Measurements from ENCODE around the gene OTOG.

Gene OTOG

DNA sequence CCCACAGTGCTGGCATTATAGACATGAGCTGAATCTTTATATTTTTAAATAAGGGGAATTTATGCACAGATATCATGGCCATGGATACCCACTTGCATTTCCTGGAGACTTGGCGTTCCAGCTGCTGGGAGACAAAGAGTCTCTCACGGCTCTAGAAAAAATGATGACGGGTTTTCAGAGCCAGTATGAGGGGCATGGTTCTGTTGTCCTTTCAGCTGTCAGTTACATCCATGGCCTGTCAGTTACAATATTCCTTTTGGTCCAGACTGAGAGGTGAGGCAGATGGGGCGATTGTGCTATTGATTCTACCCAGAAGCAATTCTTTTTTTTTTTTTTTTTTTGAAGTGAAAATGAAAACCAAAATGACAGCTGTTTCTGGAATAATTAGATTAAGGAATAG lies 32.6 kb upstream of the OTOG start:
- TF ChIP-seq TCF12 (IDR thresholded peaks at IDR 0.05; ENCODE audit: low read depth) (no peak), YY1 (IDR thresholded peaks at IDR 0.05; ENCODE audit: low read depth) (no peak), EP300 (IDR thresholded peaks at IDR 0.05; ENCODE audit: borderline replicate concordance) (no peak), CEBPB (IDR thresholded peaks at IDR 0.05) (no peak), CREB1 (IDR thresholded peaks at IDR 0.05; ENCODE audit: low read depth) (no peak), FOXM1 (IDR thresholded peaks at IDR 0.05; ENCODE audit: borderline replicate concordance, low read depth) (no peak), NFIC (IDR thresholded peaks at IDR 0.05) (no peak), ZBTB7A (IDR thresholded peaks at IDR 0.05; ENCODE audit: low read depth) (no peak), TEAD4 (IDR thresholded peaks at IDR 0.05) (no peak), RAD21 (IDR thresholded peaks at IDR 0.05; ENCODE audit: low read depth) (no peak), TAF1 (IDR thresholded peaks at IDR 0.05; ENCODE audit: low read depth) (no peak)
- TF ChIP-seq, protein P1, sequence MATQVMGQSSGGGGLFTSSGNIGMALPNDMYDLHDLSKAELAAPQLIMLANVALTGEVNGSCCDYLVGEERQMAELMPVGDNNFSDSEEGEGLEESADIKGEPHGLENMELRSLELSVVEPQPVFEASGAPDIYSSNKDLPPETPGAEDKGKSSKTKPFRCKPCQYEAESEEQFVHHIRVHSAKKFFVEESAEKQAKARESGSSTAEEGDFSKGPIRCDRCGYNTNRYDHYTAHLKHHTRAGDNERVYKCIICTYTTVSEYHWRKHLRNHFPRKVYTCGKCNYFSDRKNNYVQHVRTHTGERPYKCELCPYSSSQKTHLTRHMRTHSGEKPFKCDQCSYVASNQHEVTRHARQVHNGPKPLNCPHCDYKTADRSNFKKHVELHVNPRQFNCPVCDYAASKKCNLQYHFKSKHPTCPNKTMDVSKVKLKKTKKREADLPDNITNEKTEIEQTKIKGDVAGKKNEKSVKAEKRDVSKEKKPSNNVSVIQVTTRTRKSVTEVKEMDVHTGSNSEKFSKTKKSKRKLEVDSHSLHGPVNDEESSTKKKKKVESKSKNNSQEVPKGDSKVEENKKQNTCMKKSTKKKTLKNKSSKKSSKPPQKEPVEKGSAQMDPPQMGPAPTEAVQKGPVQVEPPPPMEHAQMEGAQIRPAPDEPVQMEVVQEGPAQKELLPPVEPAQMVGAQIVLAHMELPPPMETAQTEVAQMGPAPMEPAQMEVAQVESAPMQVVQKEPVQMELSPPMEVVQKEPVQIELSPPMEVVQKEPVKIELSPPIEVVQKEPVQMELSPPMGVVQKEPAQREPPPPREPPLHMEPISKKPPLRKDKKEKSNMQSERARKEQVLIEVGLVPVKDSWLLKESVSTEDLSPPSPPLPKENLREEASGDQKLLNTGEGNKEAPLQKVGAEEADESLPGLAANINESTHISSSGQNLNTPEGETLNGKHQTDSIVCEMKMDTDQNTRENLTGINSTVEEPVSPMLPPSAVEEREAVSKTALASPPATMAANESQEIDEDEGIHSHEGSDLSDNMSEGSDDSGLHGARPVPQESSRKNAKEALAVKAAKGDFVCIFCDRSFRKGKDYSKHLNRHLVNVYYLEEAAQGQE (IDR thresholded peaks at IDR 0.05; ENCODE audit: low read depth), result no peak
- TF ChIP-seq, protein P2, sequence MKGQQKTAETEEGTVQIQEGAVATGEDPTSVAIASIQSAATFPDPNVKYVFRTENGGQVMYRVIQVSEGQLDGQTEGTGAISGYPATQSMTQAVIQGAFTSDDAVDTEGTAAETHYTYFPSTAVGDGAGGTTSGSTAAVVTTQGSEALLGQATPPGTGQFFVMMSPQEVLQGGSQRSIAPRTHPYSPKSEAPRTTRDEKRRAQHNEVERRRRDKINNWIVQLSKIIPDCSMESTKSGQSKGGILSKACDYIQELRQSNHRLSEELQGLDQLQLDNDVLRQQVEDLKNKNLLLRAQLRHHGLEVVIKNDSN (IDR thresholded peaks at IDR 0.05), result no peak
- TF ChIP-seq, protein P3, sequence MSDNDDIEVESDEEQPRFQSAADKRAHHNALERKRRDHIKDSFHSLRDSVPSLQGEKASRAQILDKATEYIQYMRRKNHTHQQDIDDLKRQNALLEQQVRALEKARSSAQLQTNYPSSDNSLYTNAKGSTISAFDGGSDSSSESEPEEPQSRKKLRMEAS (IDR thresholded peaks at IDR 0.05), result no peak

DNA sequence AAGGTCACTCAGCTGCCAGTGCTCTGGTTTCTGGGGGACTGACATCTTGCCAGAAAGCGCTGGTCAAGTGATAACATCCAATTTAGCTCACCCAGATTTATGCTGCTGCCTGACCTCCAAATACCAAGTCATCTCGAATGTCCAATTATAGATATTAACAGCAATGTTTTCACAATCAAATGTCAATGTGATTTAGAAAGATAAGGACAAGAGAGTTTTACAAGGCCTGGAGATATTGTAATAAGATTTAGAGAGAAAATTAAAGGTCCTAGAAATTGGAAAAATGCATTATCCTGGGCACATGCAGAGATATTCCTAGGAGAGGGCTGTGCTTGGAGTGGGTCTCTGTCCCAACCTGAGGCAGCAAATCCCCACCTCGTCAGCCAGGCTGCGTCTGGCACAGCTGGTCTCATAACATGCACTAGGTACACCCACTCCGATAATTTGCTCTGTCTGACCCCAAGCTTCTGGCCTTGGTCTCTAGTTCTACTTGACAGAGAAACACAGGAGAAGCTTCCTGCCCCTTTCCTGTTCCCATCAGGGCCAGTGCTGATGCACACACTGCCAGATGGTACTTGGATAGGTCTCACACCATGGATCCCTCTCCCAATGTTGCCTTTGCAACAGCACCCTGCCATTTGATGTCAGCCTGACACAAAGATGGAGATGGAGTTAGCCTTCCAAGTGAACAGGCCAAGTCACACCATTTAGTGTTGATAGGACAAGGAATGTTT lies 31.4 kb upstream of the OTOG start:
- TF ChIP-seq FOXM1 (IDR thresholded peaks at IDR 0.05; ENCODE audit: borderline replicate concordance, low read depth), result no peak
- no peak for TF ChIP-seq EGR1 (IDR thresholded peaks at IDR 0.05)
- TF ChIP-seq CREB1 (IDR thresholded peaks at IDR 0.05; ENCODE audit: low read depth), result no peak
- no peak for TF ChIP-seq RAD21 (IDR thresholded peaks at IDR 0.05; ENCODE audit: low read depth)
- TF ChIP-seq TEAD4 (IDR thresholded peaks at IDR 0.05), result no peak
- TF ChIP-seq, protein P1 (IDR thresholded peaks at IDR 0.05; ENCODE audit: low read depth), result no peak
- no peak for TF ChIP-seq ZBTB7A (IDR thresholded peaks at IDR 0.05; ENCODE audit: low read depth)
- TF ChIP-seq NFIC (IDR thresholded peaks at IDR 0.05), result no peak
- TF ChIP-seq TCF12 (IDR thresholded peaks at IDR 0.05; ENCODE audit: low read depth), result no peak
- no peak for TF ChIP-seq YY1 (IDR thresholded peaks at IDR 0.05; ENCODE audit: low read depth)
- no peak for TF ChIP-seq EP300 (IDR thresholded peaks at IDR 0.05; ENCODE audit: borderline replicate concordance)
- TF ChIP-seq, protein P2 (IDR thresholded peaks at IDR 0.05), result no peak
- no peak for TF ChIP-seq CEBPB (IDR thresholded peaks at IDR 0.05)
- no peak for TF ChIP-seq TAF1 (IDR thresholded peaks at IDR 0.05; ENCODE audit: low read depth)
- TF ChIP-seq, protein P3 (IDR thresholded peaks at IDR 0.05), result no peak

DNA sequence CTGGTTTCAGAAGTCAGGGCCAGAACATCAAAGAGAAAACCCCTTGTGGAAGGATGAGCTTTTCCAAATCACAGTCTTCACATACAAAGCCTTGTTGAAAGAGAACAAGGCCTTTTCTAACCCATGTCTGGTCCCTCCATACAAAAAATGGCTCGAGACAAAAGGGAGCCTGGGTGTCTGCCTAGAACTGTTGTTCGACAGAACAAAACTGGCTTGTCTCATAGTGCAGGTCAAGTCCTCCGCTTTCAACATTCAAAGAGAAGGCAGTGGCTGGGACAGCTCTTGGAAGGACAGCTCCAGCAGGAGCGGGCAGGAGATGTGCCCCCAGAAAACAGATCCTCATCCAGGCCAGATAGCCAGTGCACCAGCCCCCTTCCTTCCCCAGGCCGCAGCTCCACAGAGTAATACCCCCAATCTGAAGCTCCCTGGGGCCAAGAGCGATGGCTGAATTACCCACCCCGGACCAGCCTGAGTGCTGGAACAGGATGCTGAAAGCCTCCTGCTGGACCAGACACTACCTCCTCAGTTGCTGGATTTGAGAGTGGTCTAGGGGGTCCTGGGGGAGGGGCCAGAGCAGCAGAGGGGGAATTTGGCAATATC lies 30.4 kb upstream of the OTOG start:
- TF ChIP-seq TEAD4 (IDR thresholded peaks at IDR 0.05), result no peak
- TF ChIP-seq CEBPB (IDR thresholded peaks at IDR 0.05), result no peak
- no peak for TF ChIP-seq FOXM1 (IDR thresholded peaks at IDR 0.05; ENCODE audit: borderline replicate concordance, low read depth)
- TF ChIP-seq RAD21 (IDR thresholded peaks at IDR 0.05; ENCODE audit: low read depth), result no peak
- no peak for TF ChIP-seq EGR1 (IDR thresholded peaks at IDR 0.05)
- TF ChIP-seq NFIC (IDR thresholded peaks at IDR 0.05), result no peak

DNA sequence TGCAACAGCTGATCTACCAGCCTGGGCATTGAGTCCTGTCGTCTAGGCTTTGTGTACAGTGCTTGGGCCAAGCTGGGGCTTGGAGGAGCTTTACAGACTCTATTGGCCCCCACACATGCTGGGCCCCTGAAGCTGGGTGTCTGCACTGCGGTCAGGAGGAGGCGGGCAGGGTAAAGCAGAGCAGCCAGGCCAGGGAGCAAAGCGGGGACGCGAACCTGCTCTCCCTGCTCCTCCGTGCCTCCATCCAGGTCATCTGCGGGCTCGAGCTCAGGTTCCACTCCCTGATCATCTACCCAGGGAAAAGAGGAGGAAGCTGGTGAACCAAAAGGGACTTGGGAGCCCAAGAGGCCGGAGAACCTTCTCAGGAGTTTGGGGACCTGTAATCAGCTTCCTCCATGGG lies 29.9 kb upstream of the OTOG start:
- no peak for TF ChIP-seq ZBTB7A (IDR thresholded peaks at IDR 0.05; ENCODE audit: low read depth)
- no peak for TF ChIP-seq RAD21 (IDR thresholded peaks at IDR 0.05; ENCODE audit: low read depth)
- no peak for TF ChIP-seq YY1 (IDR thresholded peaks at IDR 0.05; ENCODE audit: low read depth)
- no peak for TF ChIP-seq NFIC (IDR thresholded peaks at IDR 0.05)
- TF ChIP-seq CREB1 (IDR thresholded peaks at IDR 0.05; ENCODE audit: low read depth), result no peak
- TF ChIP-seq EP300 (IDR thresholded peaks at IDR 0.05; ENCODE audit: borderline replicate concordance), result no peak
- TF ChIP-seq CEBPB (IDR thresholded peaks at IDR 0.05), result no peak

DNA sequence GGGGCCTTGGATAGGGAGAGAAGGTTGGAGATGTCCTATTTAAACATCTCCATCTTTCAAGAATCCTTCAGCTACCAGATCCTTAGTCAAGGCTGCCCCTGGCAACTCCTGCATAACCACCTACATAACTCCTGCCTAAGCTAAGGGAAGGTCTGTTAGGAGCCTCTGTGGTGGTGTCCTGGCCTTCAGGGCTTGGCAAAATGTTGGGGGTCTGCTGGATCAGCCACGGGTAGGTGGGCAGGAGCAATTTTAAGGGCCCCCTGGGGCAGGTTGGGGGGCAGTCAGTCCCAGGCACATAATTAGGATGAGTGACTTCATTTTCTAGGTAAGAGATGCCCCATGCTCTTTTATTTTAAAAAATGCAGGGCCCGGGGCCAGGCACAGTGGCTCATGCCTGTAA lies 28.7 kb upstream of the OTOG start:
- TF ChIP-seq, protein P2 (IDR thresholded peaks at IDR 0.05), result no peak
- TF ChIP-seq EP300 (IDR thresholded peaks at IDR 0.05; ENCODE audit: borderline replicate concordance) (no peak), TEAD4 (IDR thresholded peaks at IDR 0.05) (no peak), ZBTB7A (IDR thresholded peaks at IDR 0.05; ENCODE audit: low read depth) (no peak), YY1 (IDR thresholded peaks at IDR 0.05; ENCODE audit: low read depth) (no peak), EGR1 (IDR thresholded peaks at IDR 0.05) (no peak), FOXM1 (IDR thresholded peaks at IDR 0.05; ENCODE audit: borderline replicate concordance, low read depth) (no peak), CEBPB (IDR thresholded peaks at IDR 0.05) (no peak), TAF1 (IDR thresholded peaks at IDR 0.05; ENCODE audit: low read depth) (no peak), TCF12 (IDR thresholded peaks at IDR 0.05; ENCODE audit: low read depth) (no peak), CREB1 (IDR thresholded peaks at IDR 0.05; ENCODE audit: low read depth) (no peak), NFIC (IDR thresholded peaks at IDR 0.05) (no peak), RAD21 (IDR thresholded peaks at IDR 0.05; ENCODE audit: low read depth) (no peak)
- TF ChIP-seq, protein P3 (IDR thresholded peaks at IDR 0.05), result no peak
- TF ChIP-seq, protein P1 (IDR thresholded peaks at IDR 0.05; ENCODE audit: low read depth), result no peak

Data from Ishikawa (cell line).